ENCODE measurements around the gene CBFA2T2. TPM values are rescaled to one million over a fixed set of nuclear protein-coding genes. Genes with fewer than 3 reads are reported as not detected.
"Not testable (repeated sequence)": the region's sequence is repeated elsewhere in the genome, so short reads cannot be mapped to it uniquely, and the experiment has no call there.

The CBFA2T2 gene
- polyA plus RNA-seq, 5 donors: 34.1 to 48.8 (median 40.5) TPM

DNA sequence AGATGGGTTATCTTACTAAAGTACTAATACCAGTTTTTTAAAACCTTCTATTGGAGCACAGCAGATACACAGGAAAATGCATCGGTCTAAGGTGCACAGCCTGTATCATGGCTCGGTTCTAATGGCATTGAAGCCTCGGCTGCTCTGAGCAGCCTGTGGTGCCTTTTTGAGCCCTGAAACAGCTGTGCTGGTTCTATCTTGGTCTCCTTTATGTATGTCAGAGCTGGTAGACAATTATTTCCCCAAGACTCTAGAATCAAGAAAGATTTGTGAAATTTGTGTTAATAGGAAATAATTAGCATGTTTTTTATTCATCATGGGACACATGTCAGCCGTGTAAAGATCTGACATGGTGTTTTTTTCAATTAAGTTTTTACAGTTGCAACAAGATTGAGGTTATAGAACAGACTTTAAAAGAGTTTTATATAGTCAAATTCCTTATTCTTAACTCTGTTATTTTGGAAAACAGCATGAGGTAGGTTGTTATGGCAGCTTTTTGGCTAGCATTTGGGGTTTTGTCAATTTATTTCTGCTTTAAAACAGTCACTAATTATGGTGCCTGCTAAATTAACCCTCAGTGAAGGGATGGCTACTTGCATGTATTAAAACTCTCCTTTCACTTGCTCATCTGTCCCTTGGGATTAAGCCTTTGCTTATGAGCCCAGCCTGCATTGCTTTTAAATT, 132.0 kb downstream of the CBFA2T2 start:
- DNase-seq: no peak

DNA sequence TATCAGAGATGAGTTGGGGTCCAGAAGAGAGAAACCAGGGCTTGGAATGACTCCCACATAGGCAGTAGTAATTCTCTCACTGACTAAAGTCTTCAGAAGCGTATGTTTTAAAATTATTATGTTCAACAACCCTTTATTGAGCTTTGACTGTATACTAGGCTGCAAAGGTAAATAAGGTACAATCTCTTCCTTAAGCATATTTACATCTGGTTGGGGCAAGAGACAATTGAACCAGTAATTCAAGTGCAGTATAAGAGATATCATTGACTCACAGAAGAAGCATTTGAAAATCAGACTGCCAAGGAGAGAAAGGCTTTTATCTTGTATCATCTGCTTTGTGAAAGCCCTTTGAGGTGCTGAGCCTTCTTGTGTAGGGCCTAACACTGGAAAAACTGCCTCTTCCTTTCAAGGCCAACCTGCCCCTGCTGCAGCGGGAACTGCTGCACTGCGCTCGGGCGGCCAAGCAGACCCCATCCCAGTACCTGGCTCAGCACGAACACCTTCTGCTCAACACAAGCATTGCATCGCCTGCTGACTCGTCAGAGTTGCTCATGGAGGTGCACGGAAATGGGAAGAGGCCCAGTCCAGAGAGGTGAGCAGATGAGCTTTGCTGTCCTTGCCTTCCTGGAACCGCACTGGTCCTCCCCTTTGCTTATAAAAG, 132.9 kb downstream of the CBFA2T2 start:
- no peak for DNase-seq

DNA sequence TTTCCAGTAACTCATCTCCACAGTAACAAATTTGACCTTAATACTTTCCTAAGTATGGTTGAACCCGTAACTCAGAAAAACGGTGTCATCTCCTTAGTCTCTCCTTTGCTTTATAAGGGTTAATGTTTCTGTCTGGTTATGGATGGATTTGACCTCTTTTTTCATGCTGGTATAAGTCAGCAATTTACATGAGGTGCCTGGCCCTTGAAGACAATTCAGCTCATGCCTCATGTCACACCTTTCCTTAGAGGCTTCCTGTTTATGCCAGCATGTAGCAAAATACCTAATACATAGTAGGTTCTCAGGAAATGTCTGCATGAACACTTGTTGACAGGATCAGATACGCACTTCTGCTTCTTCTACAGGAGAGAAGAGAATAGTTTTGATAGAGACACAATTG, 134.5 kb downstream of the CBFA2T2 start:
- no peak for DNase-seq

DNA sequence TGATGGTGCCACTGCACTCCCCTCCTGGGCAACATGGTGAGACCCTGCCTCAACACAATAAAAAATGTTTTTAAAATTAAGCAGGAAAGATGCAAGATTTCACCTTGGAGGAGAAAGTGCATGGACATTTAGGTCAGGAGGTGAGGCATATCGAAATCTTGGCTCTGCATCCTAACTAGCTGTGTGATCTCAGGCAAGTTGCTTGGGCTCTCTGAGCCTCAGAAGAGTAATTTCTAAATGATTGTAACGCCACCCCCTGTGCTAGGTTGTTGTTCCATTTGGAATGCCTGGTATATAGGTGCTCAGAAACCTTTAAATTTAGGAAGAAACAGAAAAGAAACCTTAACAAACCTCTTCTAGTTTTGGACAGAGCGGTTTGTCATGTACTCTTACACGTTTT, 136.3 kb downstream of the CBFA2T2 start:
- DNase-seq: no peak

DNA sequence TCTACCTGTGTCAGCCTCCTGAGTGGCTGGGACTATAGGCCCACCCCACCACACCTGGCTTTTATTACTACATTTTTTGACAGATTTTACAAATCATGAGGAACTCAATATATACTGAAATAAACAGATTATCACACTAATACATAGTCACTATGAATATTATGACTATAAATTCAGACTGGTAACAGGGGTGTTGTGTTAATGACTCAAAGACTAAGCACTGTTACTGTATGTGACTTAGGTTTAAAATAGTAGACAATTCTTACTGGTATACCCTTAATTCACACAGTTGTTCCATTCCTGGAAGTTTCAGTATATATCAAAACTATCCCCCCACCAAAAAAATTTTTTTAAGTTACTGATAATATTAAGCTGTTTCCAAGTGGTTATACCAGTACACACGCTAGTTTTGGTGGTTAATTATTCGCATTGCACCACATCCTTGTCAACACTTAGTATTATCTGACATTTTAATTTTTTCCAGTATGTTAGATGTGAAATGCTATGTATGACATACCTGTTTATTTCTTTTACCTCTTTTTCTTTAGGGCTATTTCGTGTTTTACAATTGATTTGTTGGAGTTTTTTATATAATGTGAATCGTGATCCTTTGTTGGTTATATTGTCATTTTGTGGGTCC, 137.8 kb downstream of the CBFA2T2 start:
- no peak for DNase-seq

DNA sequence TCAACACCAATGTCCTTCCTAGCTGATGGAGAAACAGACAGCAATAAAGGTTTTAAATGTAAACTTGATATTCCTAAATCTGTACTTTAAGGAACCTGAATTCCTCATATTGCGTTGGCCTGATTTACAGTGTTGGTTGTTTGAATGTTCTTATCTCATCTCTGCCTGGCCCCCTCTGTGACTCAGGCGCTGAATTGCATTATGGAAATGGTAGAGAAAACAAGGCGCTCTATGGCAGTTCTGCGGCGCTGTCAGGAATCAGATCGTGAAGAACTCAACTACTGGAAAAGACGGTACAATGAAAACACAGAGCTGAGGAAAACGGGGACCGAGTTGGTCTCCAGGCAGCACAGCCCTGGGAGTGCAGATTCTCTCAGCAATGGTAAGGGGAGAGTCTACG, 139.6 kb downstream of the CBFA2T2 start:
- no peak for DNase-seq

DNA sequence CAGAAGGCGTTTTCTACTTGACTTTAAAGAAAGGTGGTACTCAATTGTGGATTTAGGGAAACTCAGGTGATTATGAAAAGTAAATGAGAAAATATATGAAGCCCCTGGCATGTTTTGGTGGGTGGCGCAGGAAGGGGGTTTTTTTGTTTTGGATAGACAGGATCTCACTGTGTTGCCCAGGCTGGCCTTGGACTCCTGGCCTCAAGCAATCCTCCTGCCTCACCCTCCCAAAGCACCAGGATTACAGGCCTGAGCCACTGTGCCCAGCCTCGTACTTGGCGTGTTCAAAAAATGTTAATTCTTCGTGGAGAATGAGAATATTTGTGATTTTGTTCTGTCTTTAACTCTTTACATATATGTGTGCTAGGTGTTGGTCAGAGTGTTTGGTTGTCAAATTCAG, 140.1 kb downstream of the CBFA2T2 start:
- DNase-seq: no peak

DNA sequence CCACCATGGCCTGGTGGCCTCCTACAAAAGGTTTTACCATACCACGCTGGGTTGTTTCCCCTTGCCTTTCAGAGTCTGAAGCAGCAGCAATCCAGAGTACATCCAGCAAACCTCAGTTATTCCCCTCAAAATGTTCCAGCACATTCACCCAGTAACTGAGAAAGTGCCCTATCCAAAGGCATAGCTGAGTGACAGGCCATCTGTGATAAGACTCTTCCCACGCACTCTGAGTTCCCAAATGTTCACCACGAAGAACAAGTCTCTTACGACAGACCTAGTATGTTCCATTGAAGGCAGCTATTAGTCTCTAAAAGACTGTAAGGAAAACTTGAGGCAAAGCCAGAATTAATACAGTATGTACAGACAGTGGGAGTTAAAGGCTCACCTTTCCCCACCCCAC, 140.6 kb downstream of the CBFA2T2 start:
- no peak for DNase-seq

DNA sequence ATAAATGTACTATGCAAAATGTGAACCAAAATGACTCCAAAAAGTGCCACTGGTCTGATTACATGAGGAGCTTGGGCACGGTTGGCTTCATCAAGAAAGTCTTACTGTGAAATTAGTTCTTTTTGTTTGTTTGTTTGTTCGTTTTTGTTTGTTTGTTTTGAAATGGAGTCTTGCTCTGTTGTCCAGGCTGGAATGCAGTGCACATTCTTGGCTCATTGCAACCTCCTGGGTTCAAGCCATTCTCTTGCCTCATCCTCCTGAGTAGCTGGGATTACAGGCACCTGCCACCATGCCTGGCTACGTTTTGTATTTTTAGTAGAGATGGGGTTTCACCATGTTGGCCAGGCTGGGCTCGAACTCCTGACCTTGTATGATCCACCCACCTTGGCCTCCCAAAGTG, 142.0 kb downstream of the CBFA2T2 start:
- not testable (repeated sequence) for DNase-seq

DNA sequence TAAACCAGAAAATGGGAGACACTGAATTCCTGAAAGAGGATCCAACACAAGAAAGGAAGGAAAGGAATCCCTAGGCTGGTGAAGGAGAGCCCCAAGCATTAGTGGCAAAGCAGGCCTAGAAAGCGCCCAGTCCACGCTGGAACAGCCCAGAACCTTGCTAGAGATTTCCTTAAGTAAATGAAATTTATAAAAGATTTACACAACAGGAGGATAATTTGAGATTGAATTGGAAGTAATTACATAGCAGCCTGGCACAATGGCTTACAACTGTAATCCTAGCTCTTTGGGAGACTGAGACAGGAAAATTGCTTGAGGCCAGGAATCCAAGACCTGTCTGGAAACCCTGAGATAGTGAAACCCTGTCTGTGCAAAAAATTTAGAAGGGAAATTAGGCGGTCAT, 145.4 kb downstream of the CBFA2T2 start:
- no peak for DNase-seq

DNA sequence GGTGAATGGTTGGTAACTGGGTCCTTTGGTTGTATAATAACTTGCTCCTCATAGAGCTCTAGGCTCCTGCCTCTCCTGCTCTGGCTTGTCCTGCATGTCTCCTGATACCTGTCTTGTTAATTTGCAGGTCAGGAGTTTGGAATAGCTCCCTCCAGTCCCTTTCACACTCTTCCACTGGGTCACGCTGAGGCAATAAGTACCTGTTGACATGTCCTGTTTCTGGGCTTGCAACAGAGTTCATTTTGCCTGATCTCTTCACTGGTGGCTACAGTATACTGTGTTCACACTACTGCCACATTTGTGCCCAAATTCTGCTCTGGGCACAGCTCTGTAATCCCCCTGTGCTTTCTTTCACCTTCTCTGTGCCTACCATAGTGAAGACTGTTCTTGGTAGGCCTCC, 146.9 kb downstream of the CBFA2T2 start:
- DNase-seq: no peak

DNA sequence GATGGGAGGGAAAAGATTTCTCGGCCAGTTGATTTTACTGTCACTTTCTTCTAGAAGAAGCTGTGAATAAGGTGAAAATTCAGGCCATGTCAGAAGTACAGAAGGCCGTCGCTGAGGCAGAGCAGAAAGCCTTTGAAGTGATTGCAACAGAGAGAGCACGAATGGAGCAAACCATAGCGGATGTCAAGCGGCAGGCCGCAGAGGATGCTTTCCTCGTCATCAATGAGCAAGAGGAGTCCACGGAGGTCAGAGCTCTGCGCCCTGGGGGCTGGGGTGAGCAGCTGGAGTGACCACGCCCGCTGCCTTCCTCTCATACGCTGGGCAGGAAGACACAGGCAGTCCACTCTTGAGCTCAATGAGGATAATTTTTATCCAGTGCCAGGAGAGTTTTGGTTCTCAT, 150.4 kb downstream of the CBFA2T2 start:
- no peak for DNase-seq

DNA sequence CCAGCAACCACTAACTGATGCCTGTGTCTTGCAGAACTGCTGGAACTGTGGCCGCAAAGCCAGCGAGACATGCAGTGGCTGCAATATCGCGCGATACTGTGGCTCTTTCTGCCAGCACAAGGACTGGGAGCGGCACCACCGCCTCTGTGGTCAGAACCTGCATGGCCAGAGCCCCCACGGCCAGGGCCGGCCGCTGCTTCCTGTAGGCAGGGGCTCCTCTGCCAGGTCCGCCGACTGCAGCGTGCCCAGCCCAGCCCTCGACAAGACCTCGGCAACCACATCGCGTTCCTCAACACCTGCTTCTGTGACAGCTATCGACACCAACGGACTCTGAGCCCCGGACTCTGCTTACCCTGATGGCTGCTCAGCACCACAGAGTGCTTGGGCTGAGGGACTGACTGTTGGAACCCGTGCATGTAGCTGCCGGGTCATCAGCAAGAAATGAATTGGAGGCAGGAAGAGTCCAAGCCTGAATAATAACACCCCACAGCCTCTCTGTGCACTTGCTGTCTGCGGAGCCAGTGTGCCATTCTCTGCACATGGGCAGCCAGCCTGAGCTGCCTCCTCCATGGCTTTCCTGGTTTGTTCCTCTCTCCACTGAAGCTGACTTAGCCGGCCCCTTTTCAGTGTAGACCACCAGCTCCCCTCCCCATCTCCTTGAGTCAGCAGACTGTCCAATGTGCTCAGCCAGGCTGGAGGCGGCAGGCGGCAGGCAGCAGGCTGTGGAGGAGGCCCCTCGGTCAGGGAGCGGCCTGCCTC, 154.6 kb downstream of the CBFA2T2 start:
- DNase-seq: no peak

DNA sequence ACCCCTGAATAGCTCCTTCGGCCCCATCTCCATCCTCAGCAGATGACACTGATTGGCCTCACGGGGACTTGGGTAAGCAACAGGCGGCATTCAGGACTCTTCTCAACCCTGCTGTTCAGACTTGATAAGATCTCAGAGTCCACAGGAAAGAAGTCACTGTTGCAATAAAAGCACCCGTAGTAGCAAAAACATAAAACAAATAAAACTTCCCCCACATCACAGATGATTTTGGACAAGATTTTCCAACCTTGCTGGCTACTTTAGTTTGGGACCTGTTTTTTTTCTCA, 155.1 kb downstream of the CBFA2T2 start:
- DNase-seq: no peak

DNA sequence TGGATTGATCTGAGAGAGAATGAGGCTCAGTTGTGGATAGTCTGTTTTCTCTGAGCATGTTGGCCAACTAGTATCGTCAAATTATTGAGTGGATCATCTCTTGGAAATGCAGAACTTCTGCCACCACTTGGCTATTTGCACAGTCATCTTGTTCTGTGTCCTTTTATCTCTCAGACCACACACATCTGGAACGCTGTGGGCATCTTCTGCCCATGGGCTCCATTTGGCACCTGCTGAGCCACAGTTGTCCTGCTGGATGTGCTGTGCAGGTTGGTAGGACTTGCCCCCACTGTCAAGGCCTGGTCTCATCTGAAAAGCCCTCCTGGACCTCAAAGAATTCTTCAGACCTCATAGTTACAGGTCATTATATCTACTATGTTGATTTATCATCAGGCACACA, 155.5 kb downstream of the CBFA2T2 start:
- no peak for DNase-seq

DNA sequence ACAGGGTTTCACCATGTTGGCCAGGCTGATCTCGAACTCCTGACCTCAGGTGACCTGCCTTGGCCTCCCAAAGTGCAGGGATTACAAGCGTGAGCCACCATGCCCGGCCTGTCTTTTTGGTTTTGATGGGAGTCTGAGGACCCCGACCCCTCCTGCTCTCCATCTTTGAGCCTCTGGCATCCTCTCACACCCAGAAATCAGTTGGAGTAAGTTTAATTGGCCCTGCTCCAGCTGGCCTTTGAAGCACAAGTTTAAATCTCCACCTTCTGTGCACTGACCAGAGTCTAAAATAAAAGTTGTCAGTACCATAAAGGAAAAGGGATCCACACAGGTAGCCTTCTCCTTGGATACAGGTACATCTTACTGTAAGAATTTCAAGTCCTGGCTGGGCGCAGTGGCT, 156.3 kb downstream of the CBFA2T2 start:
- no peak for DNase-seq

DNA sequence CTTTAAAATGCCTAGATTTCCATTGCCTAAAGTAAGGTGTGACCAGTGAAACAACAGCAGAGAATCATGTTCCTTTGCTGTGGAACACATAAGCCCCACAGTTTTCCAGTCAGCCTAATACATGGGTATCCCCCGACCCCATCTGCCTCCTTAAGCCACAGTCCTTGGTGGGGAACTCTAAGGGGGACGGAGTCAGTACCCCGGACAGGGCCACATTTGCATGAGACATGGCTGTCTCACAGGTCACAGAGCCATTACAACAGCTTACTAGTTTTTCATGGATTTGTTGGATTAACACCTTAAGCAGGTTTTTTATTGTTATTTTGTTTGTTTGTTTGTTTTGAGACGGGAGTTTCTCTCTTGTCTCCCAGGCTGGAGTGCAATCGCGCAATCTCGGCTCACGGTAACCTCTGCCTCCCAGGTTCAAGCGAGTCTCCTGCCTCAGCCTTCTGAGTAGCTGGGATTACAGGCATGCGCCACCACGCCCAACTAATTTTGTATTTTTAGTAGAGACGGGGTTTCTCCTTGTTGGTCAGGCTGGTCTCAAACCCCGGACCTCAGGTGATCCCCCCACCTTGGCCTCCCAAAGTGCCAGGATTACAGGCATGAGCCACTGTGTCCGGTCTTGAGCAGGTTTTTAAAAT, 157.2 kb downstream of the CBFA2T2 start:
- DNase-seq: not testable (repeated sequence)

DNA sequence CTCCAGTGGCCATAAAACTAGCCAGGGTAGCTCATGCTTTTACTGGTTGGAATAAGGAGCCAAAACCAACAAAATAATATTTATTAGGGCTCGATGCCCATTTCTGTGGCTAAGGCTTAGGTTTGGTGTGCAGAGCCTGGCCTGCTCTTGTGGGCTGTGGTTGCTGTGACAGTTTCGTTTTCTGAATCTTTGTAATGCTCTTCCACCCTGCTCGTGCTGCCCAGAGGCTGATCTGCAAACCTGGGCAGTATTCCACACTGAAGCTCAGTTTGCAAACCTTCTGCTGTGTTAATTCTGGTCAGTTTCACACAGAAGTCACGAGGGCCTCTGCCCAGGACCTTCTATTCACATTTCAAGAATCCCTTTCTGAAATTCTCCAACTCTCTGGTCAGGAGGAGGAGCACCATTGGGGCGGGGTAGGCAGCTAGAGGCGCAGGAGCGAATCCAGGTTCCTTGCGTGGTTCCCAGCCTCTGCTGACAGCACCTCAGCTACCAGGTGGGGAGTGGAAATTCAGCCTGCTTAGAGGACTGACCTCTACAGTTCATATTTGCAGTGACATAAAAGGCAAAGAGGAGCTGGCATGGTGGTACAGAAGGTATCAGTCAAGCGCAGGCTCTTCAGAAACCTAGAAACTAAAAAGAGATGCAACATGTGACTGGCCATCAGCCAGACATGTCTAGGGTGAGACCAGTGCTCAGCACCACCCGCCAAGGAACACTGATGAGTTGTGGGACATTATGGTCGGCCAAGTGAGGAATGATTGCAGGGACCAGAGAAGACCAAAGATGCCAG, 157.9 kb downstream of the CBFA2T2 start:
- DNase-seq: no peak

DNA sequence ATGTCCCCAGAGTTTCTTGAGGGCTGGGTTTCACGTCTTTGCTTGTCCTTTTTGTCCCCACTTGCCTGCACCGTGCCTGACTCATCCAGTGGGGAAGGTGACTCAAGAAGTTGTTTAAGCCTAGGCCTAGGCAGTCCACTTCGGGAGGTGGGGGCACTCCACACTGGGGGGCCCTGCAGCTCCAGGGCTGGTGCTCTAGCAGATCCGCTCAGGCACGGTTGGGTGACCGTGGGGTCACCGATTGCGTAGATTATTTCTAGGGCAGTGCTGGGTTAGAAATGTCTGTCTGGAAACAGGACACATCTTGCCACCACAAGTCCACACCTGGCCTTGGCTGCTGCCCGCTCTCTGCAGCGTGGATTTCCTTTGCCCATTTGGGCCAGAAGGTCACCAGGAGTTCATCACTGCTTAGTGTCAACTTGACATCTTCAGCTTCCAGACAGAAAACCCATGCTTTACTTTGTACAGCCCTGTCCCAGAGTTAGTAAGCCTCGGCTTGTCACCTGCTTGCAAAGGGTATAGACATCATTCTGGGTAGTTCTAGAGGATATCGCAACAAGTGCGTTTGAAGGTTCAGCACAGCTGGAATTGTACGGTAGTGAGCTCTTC, 158.6 kb downstream of the CBFA2T2 start:
- no peak for DNase-seq

DNA sequence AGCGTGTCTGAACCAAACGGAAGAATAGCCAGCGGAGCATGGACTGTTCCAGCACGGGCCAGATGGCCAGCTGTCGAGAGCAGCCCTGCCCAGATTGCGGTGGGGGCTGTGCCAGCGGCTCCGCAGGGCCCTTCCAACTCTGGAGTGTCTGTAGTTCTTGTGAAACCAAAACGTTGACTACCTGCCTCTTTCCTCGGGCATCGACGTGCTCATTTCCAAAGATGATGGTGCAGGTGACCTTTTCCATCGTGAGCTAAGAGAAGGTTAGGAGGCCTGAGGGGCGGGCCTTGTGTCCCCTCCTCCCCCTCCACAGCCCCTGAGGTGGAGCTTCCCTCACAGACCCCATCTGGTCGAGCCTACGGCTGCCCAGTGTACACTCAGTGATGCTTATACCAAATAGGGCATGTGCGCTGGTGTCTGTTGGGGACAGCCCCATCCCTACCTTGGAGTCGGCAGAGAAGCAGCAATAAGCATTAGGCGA, 159.3 kb downstream of the CBFA2T2 start:
- peak in 1 of 2 donors; percentile 46 for DNase-seq
